HepG2 (cell line): ENCODE measurements around the gene GSTA1. TPM values are rescaled to one million over a fixed set of nuclear protein-coding genes. Genes with fewer than 3 reads are reported as not detected.
A peak's percentile ranks its signal among the peaks of the same experiment; 100 is the strongest.

ENCODE experiments used
- BHLHE40 ChIP-seq: IDR thresholded peaks from 2 replicates; pipeline ENCODE4 v1.6.1; 2011; ENCODE audit warnings: low read length, improper control_type of control experiment
- BORCS8-MEF2B ChIP-seq: sonication (generic); formaldehyde crosslinking; IDR thresholded peaks from 2 replicates; pipeline ENCODE4 v1.8.0; 2022; ENCODE audit warnings: mild to moderate bottlenecking, missing genetic modification reagents
- CHCHD3 ChIP-seq: sonication (generic); formaldehyde crosslinking; IDR thresholded peaks from 2 replicates; pipeline ENCODE4 v1.8.0; 2022; ENCODE audit warnings: mild to moderate bottlenecking, missing genetic modification reagents, moderate library complexity
- HNF1A ChIP-seq, 2 experiments: sonication (generic) in 1 of 2; formaldehyde crosslinking in 1 of 2; IDR thresholded peaks; 2 replicates each; pipeline versions ENCODE4 v1.4.0 to v1.6.1; 2016 to 2020; ENCODE audit warnings: borderline replicate concordance in 1 of 2, low read depth in 1 of 2, mild to moderate bottlenecking in 1 of 2, missing genetic modification reagents in 1 of 2
- IRF9 ChIP-seq: sonication (generic); formaldehyde crosslinking; IDR thresholded peaks from 2 replicates; pipeline ENCODE4 v1.8.0; 2022; ENCODE audit warnings: missing genetic modification reagents, mild to moderate bottlenecking, borderline replicate concordance
- KMT2B ChIP-seq: IDR thresholded peaks from 2 replicates; pipeline ENCODE4 v1.6.1; 2016; ENCODE audit warnings: missing genetic modification reagents, missing compliant biosample characterization
- MIER2 ChIP-seq: IDR thresholded peaks from 2 replicates; pipeline ENCODE4 v1.6.1; 2016; ENCODE audit warnings: missing biosample characterization, missing genetic modification reagents
- MLXIP ChIP-seq: sonication (generic); formaldehyde crosslinking; IDR thresholded peaks from 2 replicates; pipeline ENCODE4 v1.9.0; 2021; ENCODE audit warnings: missing genetic modification reagents, borderline replicate concordance
- NCOA5 ChIP-seq: sonication (generic); formaldehyde crosslinking; IDR thresholded peaks from 2 replicates; pipeline ENCODE4 v1.4.0; 2020; ENCODE audit warnings: missing genetic modification reagents
- SRSF4 ChIP-seq: fragments of 200-400 bp; formaldehyde crosslinking; IDR thresholded peaks from one replicate; pipeline ENCODE4 v1.6.1; 2018; ENCODE audit warnings: mild to moderate bottlenecking, low read depth, low read length, moderate library complexity; ENCODE audit not compliant: poor library complexity, severe bottlenecking
- ZGPAT ChIP-seq: IDR thresholded peaks from 2 replicates; pipeline ENCODE4 v1.6.1; 2016; ENCODE audit warnings: mild to moderate bottlenecking
- ZNF264 ChIP-seq: sonication (generic); formaldehyde crosslinking; IDR thresholded peaks from 2 replicates; pipeline ENCODE4 v1.4.0; 2020; ENCODE audit warnings: missing genetic modification reagents
- ZNF337 ChIP-seq: sonication (generic); formaldehyde crosslinking; IDR thresholded peaks from 2 replicates; pipeline ENCODE4 v1.5.1; 2020; ENCODE audit warnings: missing genetic modification reagents, low read depth, mild to moderate bottlenecking, borderline replicate concordance
- ZNF572 ChIP-seq: sonication (generic); formaldehyde crosslinking; IDR thresholded peaks from 2 replicates; pipeline ENCODE4 v1.5.1; 2020; ENCODE audit warnings: mild to moderate bottlenecking, missing genetic modification reagents
- polyA plus RNA-seq, 8 experiments: library from polyadenylated mRNA; depleted of rRNA in 3 of 8; stranded (reverse) in 7 of 8; unstranded in 1 of 8; fragments of >200 nt; fragmentation: Illumina TruSeq in 4 of 8; extraction: Trizol in 4 of 8; gene quantifications; 2 replicates each; pipeline versions ENCODE4 v1.2.1 to v1.2.3, GENCODE V29; 2011 to 2016; ENCODE audit warnings: low read depth in 4 of 8, missing spikeins in 1 of 8, mixed read lengths in 1 of 8; ENCODE audit not compliant: insufficient read depth in 1 of 8
- total RNA-seq, 5 experiments: library from RNA; depleted of rRNA; stranded (reverse); fragments of >200 nt; fragmentation: Illumina TruSeq; extraction: Trizol; gene quantifications; 2 replicates each; pipeline ENCODE4 v1.2.3, GENCODE V29; 2016; ENCODE audit warnings: low read depth in 1 of 5

GSTA1 gene
- total and polyA plus RNA-seq, 2 of the 13 experiments (the other 11 are each of a cell fraction or from before 2014, with no cell fraction given): 6.2 to 282 TPM

GRCh38 chr6:52839124-52840055 lies 35.8 kb upstream of the GSTA1 start (continued):
- TF ChIP-seq NCOA5 (CRISPR knock-in tag) (no peak), HNF1A (IDR thresholded peaks at IDR 0.05; ENCODE audit: low read depth) (no peak), HNF1A (CRISPR knock-in tag; IDR thresholded peaks at IDR 0.05; ENCODE audit: borderline replicate concordance) (no peak), MIER2 (peak; percentile 62; the same call in 1 of the 2 replicates), BORCS8-MEF2B (CRISPR knock-in tag) (no peak), ZNF572 (CRISPR knock-in tag) (no peak), ZNF264 (peak; percentile 62; the same call in 1 of the 2 replicates), ZNF337 (no peak), CHCHD3 (CRISPR knock-in tag) (no peak), IRF9 (CRISPR knock-in tag) (0 out of 2 replicates have a peak, but pooled peaks have one; percentile 17), KMT2B (CRISPR knock-in tag) (peak; percentile 66; the same call in 1 of the 2 replicates), ZGPAT (0 out of 2 replicates have a peak, but pooled peaks have one; percentile 51), BHLHE40 (no peak), SRSF4 (no peak), MLXIP (CRISPR knock-in tag) (no peak)
